Mucosa of rectum (tissue), 2 donors: ENCODE data around the gene LBHD2.

Experiments used
- H3K27ac ChIP-seq, 2 donors: one replicate each; pipeline ENCODE4 v1.7.0; 2013; ENCODE audit warnings: inconsistent platforms in 2 of 2, low read depth in 2 of 2, low read length in 2 of 2
- H3K27me3 ChIP-seq, 2 donors: one replicate each; pipeline ENCODE4 v1.7.0; 2013; ENCODE audit warnings: low read length in 2 of 2; ENCODE audit not compliant: control insufficient read depth in 2 of 2, insufficient read depth in 2 of 2
- H3K36me3 ChIP-seq, 2 donors: one replicate each; pipeline ENCODE4 v1.7.0; 2013; ENCODE audit warnings: low read length in 2 of 2; ENCODE audit not compliant: control insufficient read depth in 2 of 2, insufficient read depth in 2 of 2
- H3K4me1 ChIP-seq, 2 donors: one replicate each; pipeline ENCODE4 v1.7.0; 2013; ENCODE audit warnings: low read length in 2 of 2, mild to moderate bottlenecking in 1 of 2; ENCODE audit not compliant: control insufficient read depth in 2 of 2, insufficient read depth in 2 of 2
- H3K4me3 ChIP-seq, 2 donors: one replicate each; pipeline ENCODE4 v1.7.0; 2013; ENCODE audit warnings: low read length in 2 of 2
- H3K9ac ChIP-seq, 2 donors: one replicate each; pipeline ENCODE4 v1.7.0; 2013; ENCODE audit warnings: low read length in 2 of 2, low read depth in 1 of 2, mild to moderate bottlenecking in 1 of 2
- H3K9me3 ChIP-seq, 2 donors: one replicate each; pipeline ENCODE4 v1.7.0; 2013; ENCODE audit warnings: low read length in 2 of 2; ENCODE audit not compliant: control insufficient read depth in 2 of 2
- donor health status: healthy.
- donor health status: Normal muscosa, but diverticular disease.

LBHD2 gene

DNA sequence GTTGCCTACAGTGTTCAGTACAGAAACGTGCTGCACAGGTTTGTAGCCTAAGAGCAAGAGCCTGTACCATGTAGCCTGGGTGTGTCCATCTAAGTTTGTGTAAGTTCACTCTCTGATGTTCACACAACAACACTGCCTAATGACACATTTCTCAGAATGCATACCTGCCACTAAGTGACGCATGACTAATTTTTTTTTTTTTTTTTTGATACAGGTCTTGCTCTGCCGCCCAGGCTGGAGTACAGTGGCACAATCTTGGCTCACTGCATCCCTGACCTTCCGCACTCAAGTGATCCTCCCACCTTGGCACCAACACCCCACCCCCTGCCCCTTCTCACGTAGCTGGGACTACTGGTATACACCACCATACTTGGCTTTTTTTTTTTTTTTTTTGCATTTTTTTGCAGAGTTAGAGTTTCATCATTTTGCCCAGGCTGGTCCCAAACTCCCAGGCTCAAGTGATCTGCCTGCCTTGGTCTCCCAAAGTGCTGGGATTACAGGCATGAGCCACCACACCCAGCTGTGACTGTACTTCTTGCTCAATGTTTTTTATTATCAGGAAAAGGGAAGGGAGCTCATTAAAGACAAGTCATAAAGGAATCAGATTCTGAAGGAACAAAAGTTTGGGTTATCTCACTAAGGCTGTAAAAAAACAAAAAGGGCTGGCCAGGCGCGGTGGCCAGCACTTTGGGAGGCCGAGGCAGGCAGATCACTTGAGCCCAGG, 16.6 kb upstream of the LBHD2 start:
- Histone ChIP-seq H3K4me1 (peaks cover 20 to 41% of the 10 kb centered on the region in 2 donors), H3K9ac (peak overlapping the region in 1 of 2 donors; percentile 53), H3K9me3 (no peaks in the 10 kb centered on the region), H3K27ac (peak overlapping the region; percentile 87), H3K36me3 (no peaks in the 10 kb centered on the region), H3K4me3 (no peak overlapping the region), H3K27me3 (no peaks in the 10 kb centered on the region)

DNA sequence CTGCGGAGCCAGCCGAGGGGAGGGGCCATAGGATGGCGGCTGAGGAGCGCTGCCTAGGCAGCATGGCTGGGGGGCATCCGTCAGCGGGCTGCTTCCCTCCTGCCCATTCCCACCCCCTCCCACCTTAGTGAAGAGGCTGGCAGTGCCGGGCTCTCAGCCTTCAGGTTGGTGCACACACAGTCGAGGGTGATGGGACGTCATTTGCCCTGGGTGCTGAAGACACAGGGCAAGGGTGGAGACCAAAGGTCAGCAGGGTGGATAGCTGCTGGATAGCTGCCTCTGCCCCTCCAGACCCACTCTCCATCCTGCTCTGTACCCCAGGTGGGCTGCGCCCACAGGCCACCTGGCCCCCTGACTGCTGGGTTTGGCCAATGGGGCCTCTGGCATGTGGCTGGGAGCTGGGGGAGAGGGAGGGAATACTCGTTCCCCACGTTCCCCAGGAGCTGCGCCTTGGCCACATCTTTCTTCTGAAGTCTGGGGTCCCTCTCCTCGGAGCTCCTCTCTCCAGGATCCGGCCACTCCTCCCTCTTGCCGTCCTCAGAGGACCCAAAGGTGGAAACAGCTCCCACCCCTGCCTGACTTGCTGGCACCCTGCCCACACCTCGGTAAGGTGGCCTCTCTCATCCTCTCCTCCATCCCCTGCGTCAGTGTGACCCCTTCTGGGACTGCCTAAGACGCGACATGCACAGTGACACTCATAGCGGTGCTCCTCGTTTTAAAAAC, 15.5 kb upstream of the LBHD2 start:
- Histone ChIP-seq H3K9ac (peak overlapping the region in 1 of 2 donors; percentile 53), H3K36me3 (no peaks in the 10 kb centered on the region), H3K4me1 (peaks cover 22 to 49% of the 10 kb centered on the region in 2 donors), H3K27ac (peak overlapping the region; percentile 87), H3K27me3 (peaks cover 0 to 4% of the 10 kb centered on the region in 2 donors), H3K4me3 (no peak overlapping the region), H3K9me3 (no peaks in the 10 kb centered on the region)

DNA sequence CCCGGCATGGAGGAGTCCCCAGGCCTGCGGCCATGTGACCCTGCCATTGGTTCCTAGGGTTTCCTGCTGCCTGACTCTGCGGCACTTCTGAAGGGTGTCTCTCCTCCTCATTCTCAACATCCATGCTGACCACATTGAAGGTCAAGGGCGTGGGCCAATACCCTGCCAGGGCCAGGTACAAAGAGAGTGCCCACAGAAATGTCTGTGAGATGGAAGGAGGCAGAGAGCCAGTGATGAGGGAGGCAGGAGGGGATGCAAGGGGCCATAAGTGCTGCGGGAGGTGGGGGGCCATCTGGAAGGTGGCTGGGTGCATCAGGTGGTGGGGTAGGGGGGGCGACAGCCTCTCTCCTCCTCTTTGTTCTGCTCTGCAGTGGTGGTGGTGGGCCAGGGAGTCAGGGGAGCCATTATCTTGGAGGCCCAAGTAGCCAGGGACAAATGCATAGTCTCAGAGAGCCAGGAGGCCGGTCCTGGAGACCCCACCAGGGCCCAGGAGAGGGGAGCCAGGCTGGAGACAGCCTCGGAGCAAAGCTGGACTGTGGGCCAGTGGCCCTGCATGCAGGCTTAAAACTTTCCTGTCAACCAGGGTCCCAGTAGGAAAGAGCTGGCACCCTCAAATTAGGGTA, 13.6 kb upstream of the LBHD2 start:
- no peak overlapping the region for H3K27ac ChIP-seq
- H3K9me3 ChIP-seq = no peaks in the 10 kb centered on the region
- H3K36me3 ChIP-seq = no peaks in the 10 kb centered on the region
- no peak overlapping the region for H3K4me3 ChIP-seq
- H3K27me3 ChIP-seq = peaks cover 0 to 4% of the 10 kb centered on the region in 2 donors
- H3K9ac ChIP-seq = no peak overlapping the region
- H3K4me1 ChIP-seq = peaks cover 27 to 60% of the 10 kb centered on the region in 2 donors

DNA sequence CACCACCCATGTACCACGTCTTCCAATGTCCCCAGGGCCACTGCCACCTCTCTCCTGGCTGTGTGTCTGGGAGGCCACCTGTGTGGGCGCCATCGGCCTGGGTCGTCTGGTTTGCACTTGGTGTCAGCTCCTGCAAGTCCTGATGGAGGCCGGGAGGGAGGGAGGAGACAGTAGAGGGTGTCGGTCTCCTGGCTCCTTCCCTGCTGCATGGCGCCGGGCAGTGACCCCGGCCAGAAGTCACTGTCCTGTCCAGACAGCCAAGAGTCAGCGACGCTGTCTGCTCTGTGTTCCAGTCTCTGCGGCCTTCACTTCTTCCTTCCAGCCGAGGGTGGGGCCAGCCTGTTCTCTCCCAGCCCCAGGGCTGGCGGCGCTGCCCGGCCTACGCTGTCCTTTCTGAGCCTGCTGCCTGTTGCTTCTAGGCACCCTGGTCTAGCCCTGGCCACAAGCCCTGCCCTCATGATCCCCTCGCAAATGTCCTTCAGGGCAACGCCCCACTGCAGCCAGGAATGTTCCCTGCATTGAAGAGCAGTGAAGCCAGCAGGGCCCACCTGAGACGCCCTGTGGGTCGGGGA, 13.0 kb upstream of the LBHD2 start:
- H3K9me3 ChIP-seq = no peaks in the 10 kb centered on the region
- peaks cover 0 to 4% of the 10 kb centered on the region in 2 donors for H3K27me3 ChIP-seq
- H3K4me3 ChIP-seq = no peak overlapping the region
- H3K36me3 ChIP-seq = no peaks in the 10 kb centered on the region
- H3K27ac ChIP-seq = peak overlapping the region; percentile 23 to 53
- peaks cover 27 to 61% of the 10 kb centered on the region in 2 donors for H3K4me1 ChIP-seq
- peak overlapping the region in 1 of 2 donors; percentile 53 for H3K9ac ChIP-seq

DNA sequence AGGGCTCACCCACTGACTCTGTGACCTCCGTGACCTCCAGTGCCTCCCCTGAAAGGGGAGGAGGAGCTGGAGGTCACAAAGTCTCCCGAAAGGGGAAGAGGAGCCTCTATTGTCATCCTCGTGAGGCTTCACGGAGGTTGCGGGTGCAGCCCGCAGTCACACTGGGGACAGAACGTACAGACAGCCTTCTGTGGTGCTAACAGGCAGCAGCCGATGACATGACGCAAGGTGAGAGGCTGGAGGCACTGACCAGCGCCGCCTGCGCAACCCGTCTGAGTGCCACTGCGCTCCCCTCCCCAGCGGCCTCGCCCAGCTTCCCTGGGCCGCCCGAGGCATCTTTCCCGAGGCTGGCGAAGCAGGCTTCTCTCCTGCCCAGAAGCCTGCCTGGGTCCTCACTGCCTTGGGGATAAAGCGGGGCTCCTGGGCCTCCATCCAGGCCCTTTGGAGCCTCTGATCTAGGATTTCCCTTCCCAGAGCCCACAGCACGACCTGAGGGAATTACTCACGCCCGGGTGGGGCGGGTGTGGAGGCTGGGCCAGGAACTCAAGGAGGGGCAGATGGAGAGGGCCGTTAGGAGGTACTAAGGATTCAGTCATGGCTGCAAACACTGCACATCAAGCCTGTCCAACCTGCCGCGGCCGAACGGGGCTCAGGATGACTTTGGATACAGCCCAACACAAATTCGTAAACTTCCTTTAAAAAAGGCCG, 12.3 kb upstream of the LBHD2 start:
- H3K27ac ChIP-seq = peak overlapping the region; percentile 23 to 53
- peaks cover 0 to 4% of the 10 kb centered on the region in 2 donors for H3K27me3 ChIP-seq

DNA sequence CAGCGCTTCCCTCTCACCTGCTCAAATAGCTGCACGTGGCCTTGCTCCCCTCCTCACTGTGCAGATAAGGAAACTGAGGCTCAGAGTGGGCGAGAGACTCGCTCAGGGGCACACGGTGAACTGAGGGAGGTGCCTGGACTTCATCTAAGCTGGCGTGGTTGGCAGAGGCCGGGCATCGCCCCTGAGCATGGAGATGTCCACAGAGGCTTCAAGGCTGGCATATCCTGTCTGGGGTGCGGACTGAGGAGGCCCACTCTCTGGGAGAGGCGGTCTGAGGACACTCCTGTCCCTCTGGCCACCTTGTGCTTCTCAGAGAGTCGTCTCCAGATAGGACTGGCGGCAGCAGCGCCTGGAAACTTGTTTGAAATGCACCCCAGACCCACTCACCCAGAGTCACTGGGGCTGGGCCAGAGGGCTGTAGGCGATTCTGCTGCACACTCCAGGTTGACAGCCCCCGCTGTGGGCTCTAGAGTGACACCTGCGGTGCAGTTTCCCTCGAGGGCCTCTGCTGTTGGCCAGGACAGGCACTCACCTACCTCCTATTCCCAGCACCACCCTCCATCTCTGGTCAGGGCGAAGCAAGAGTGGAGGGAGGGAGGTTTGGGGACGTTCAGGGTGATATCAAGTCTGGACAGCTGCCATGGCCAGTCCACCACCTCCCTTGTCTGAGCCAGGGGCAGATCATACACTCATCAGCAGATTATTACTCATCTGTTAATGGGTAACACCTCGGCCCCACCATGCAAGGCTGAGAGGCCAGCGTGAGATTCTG, 11.2 kb upstream of the LBHD2 start:
- Histone ChIP-seq H3K27ac (no peak overlapping the region), H3K9ac (no peak overlapping the region)

More for the DNA sequence above, 12.3 kb upstream of the LBHD2 start:
- H3K9me3 ChIP-seq = no peaks in the 10 kb centered on the region
- no peak overlapping the region for H3K4me3 ChIP-seq
- peak overlapping the region in 1 of 2 donors; percentile 53 for H3K9ac ChIP-seq
- H3K4me1 ChIP-seq = peaks cover 27 to 58% of the 10 kb centered on the region in 2 donors
- no peaks in the 10 kb centered on the region for H3K36me3 ChIP-seq

DNA sequence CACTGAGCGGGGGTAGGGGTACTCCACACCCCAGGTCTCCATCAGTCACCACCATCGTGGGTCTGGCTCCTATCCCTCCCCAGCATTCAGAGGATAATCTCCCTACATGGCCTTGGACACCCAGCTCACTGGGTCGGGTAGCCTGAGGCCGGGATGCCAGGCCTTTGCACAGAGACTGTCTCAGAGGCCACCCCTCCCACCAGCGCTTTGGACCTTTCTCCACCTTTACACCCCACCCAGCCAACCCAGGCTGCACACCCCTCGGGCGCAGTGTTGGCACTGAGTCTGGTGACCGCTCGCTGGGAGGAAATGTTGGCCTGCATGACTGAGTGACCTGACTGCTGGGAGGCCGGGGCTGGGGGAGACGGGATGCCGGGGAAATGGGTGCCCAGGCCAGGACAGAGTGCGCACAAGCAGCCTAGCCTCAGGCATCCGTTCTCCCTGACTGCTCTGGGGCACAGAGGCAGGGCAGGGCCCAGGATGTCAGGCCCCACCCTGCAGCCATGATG, 10.6 kb upstream of the LBHD2 start:
- H3K27me3 ChIP-seq = peaks cover 0 to 4% of the 10 kb centered on the region in 2 donors
- H3K9me3 ChIP-seq = no peaks in the 10 kb centered on the region
- H3K36me3 ChIP-seq = no peaks in the 10 kb centered on the region
- no peak overlapping the region for H3K4me3 ChIP-seq
- H3K4me1 ChIP-seq = peaks cover 22 to 41% of the 10 kb centered on the region in 2 donors
- H3K9ac ChIP-seq = no peak overlapping the region
- H3K27ac ChIP-seq = no peak overlapping the region

More for the DNA sequence above, 11.2 kb upstream of the LBHD2 start:
- H3K36me3 ChIP-seq = no peaks in the 10 kb centered on the region
- peaks cover 27 to 48% of the 10 kb centered on the region in 2 donors for H3K4me1 ChIP-seq
- peaks cover 0 to 4% of the 10 kb centered on the region in 2 donors for H3K27me3 ChIP-seq
- H3K9me3 ChIP-seq = no peaks in the 10 kb centered on the region
- H3K4me3 ChIP-seq = no peak overlapping the region

DNA sequence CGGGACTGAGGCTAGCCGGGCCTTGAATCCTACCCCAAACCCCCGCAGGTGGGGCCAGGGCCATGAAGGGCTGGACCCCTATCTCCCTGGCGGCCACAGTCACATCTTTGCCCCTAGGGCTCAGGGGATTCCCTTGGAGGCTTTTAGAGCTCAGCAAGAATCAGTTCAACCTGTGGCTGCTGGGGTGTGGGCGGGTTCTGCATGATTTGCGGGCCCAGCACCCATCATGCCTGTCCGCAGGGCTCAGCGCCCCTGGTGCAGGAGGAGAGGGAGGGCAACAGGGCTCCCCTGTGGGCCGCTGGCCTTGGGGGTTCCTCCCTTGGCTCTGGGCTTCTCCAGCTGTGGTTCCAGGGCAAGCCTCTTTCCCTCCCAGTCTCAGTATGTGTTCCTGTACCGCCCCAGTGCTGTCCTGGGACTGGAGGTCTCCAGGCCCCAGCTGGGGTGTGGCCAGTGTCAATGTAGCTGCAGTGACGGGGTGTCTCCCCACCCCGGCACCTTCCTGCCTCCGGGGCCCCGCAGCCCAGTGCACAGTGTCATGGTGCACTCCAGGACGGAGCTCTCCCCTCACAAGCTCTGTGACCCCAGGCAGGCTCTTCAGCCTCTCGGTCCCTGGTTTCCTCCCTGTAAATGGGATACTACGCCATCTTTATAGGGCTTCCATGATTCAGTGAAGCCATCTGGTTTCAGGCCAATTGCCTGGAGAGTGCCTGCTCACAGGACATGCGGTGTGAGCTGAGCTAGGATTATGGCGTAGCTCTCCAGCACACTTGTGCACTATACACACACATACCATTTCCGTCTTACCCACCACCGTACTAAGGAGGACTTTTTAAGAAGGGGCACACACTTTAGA, 9.9 kb upstream of the LBHD2 start:
- H3K4me1 ChIP-seq = peaks cover 17 to 37% of the 10 kb centered on the region in 2 donors
- H3K9me3 ChIP-seq = no peaks in the 10 kb centered on the region
- no peak overlapping the region for H3K4me3 ChIP-seq
- H3K36me3 ChIP-seq = no peaks in the 10 kb centered on the region
- peaks cover 0 to 4% of the 10 kb centered on the region in 2 donors for H3K27me3 ChIP-seq
- no peak overlapping the region for H3K9ac ChIP-seq
- peak overlapping the region; percentile 24 to 46 for H3K27ac ChIP-seq
